ENCODE results near the gene ARHGEF40.

Gene ARHGEF40

GRCh38 chr14:21084396-21084795 is 14.3 kb downstream of the ARHGEF40 start:
- FAIRE-seq, result no peak

- no peak for FAIRE-seq
Measured at GRCh38 chr14:21084998-21085853, 15.1 kb downstream of the ARHGEF40 start.

GRCh38 chr14:21086908-21087293 is 16.8 kb downstream of the ARHGEF40 start:
- FAIRE-seq, result no peak

GRCh38 chr14:21087294-21088091 is 17.4 kb downstream of the ARHGEF40 start:
- FAIRE-seq, result no peak

- FAIRE-seq, result no peak
Measured at GRCh38 chr14:21088687-21089086, 18.6 kb downstream of the ARHGEF40 start.

- no peak for FAIRE-seq
Measured at GRCh38 chr14:21089271-21089670, 19.2 kb downstream of the ARHGEF40 start.

GRCh38 chr14:21089877-21090193 is 19.7 kb downstream of the ARHGEF40 start:
- FAIRE-seq, result no peak

GRCh38 chr14:21090194-21090939 is 20.3 kb downstream of the ARHGEF40 start:
- no peak for FAIRE-seq

- FAIRE-seq, result no peak
Measured at GRCh38 chr14:21090940-21091663, 21.0 kb downstream of the ARHGEF40 start.

GRCh38 chr14:21091821-21092272 is 21.7 kb downstream of the ARHGEF40 start:
- FAIRE-seq, result no peak

GRCh38 chr14:21092273-21093011 is 22.3 kb downstream of the ARHGEF40 start:
- FAIRE-seq, result no peak

- FAIRE-seq, result no peak
Measured at GRCh38 chr14:21093018-21093417, 22.9 kb downstream of the ARHGEF40 start.

GRCh38 chr14:21093769-21094681 is 23.9 kb downstream of the ARHGEF40 start:
- no peak for FAIRE-seq

GRCh38 chr14:21095430-21096205 is 25.5 kb downstream of the ARHGEF40 start:
- FAIRE-seq, result no peak

GRCh38 chr14:21096438-21096837 is 26.3 kb downstream of the ARHGEF40 start:
- no peak for FAIRE-seq

GRCh38 chr14:21096978-21097635 is 27.0 kb downstream of the ARHGEF40 start:
- FAIRE-seq, result no peak

- no peak for FAIRE-seq
Measured at GRCh38 chr14:21097636-21098075, 27.6 kb downstream of the ARHGEF40 start.

- no peak for FAIRE-seq
Measured at GRCh38 chr14:21098076-21098891, 28.2 kb downstream of the ARHGEF40 start, which contains the start of gene ZNF219. Gene ZNF219 (minus strand): TSS chr14:21098655. CDS start chr14:21093591, 5,064 bp downstream.

Data from TTC549 (cell line).